Fibroblast of villous mesenchyme (primary cell): ENCODE results near the gene CANT1. TPM values are rescaled to one million over a fixed set of nuclear protein-coding genes. Genes with fewer than 3 reads are reported as not detected.
A peak's percentile ranks its signal among the peaks of the same experiment; 100 is the strongest.

Experiments used
- DNase-seq: peaks from one replicate; pipeline ENCODE4 v3.0.0-alpha.2; 2010; ENCODE audit warnings: low read depth
- H3K4me3 ChIP-seq: 2 replicates; pipeline ENCODE4 v1.5.1; 2011; ENCODE audit warnings: low read depth, mild to moderate bottlenecking, low read length
- CTCF ChIP-seq: IDR thresholded peaks from 2 replicates; pipeline ENCODE4 v1.5.1; 2012; ENCODE audit warnings: low read depth, mild to moderate bottlenecking, low read length; ENCODE audit not compliant: insufficient read depth
- total RNA-seq: library from RNA; depleted of rRNA; stranded (reverse); fragments of >200 nt; gene quantifications from 2 replicates; pipeline ENCODE4 v1.2.3, GENCODE V29; 2012

Gene CANT1
- total RNA-seq, 1 donor = 63.9 TPM

- peak overlapping the region; percentile 98 for H3K4me3 ChIP-seq
- DNase-seq = no peak
- TF ChIP-seq CTCF = no peak
Observed at GRCh38 chr17:79007504-79008381, 1.8 kb downstream of the CANT1 start.

DNA sequence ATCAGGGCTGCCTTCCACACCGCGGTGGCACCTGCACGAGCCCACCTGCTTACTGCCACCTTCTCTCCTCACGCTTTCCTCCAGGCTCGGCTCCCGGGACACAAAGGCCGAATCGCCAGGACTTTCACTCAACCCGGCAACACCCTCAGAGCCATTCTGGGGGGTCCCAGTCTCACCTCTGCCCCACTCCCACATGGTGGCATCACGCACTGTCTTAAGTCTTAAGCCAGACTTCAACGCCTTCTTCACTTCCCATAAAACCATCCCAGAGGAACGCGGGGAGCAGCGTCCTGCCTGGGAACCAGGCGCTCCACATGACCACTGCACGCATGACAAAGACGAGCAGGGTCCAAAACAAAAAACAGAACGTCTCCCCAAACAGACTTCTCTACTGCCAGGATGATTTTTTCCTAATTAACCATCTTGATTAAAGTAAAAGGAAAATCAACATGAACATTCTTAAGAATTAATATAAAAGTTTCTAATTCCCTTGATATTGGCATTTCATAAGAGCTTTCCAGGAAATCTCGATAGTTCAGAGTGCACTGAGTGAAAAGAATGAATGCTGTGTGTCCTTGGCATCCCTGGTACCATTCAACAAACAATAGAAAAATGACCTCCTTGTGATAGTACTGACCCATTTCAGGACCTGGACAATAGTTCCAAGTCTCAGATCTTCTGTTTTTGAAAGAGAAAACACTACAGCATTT, 2.6 kb downstream of the CANT1 start:
- DNase-seq = no peak
- no peak for TF ChIP-seq CTCF
- H3K4me3 ChIP-seq = no peak overlapping the region

- H3K4me3 ChIP-seq = no peak overlapping the region
- no peak for TF ChIP-seq CTCF
- DNase-seq = no peak
Observed at GRCh38 chr17:79006046-79006445, 3.5 kb downstream of the CANT1 start.

- no peak for TF ChIP-seq CTCF
- H3K4me3 ChIP-seq = no peak overlapping the region
- no peak for DNase-seq
Observed at GRCh38 chr17:79005063-79005861, 4.3 kb downstream of the CANT1 start.

DNA sequence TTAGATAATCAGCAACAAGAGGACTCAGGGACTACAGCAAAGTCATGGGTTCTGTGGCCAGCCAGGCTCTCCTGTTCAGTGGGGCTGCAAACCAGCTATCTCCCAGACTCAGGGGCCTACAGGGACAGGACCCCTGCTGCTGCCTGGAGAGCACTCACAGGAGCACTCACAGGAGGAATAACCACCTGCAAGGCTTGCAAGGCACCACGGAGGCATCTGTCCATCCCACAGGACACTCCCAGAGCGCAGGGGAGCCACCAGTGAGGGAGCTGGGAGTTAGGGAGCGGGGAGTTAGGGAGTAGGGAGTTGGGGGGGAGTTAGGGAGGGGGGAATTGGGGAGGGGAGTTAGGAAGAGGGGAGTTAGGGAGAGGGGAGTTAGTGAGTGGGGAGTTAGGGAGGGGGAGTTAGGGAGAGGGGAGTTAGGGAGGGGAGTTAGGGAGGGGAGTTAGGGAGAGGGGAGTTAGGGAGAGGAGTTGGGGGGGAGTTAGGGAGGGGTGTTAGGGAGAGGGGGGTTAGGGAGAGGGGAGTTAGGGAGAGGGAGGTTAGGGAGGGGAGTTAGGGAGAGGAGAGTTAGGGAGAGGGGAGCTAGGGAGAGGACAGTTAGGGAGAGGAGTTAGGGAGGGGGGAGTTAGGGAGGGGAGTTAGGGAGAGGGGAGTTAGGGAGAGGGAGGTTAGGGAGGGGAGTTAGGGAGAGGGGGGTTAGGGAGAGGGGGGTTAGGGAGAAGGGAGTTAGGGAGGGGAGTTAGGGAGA, 5.7 kb downstream of the CANT1 start:
- H3K4me3 ChIP-seq = no peak overlapping the region
- no peak for TF ChIP-seq CTCF
- no peak for DNase-seq

DNA sequence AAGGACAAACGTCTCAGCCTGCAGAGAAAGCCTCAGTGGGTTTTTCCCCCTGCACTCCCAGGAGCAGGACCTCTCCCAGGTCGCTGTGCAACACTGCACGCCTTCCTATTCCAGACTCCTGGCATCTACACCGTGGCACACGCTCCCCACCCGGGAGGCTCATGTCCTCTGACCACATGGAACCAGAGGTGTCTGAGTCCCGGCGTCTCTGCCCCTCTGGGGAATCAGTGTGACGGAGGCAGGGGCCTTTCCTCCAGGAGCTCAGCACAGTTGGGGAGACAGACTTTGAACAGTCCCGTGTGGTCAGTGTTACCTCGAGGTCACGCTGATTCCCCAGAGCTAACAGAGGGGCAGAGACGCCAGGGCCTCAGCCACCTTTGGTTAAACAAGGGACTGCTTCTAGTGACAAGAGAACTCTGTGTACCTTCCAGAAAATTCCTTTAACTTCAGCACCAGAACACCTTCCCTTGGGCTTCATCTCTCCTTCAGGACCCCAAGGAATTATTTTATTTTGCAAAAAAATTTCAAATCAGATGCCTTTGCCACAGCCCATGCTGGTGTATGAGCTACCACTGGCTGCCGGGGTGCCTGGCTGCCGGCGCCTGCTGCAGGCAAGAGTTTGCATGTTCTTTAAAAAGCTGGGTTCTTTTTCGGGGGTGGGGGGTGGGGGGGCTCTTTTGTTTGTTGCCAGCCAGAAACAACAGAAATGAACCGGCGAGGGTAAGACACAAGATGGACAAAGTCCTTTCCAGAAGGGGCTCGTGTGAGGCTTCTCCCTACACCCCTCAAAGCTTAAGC, 6.6 kb downstream of the CANT1 start:
- DNase-seq = no peak
- H3K4me3 ChIP-seq = no peak overlapping the region
- no peak for TF ChIP-seq CTCF
